A549 (cell line): ENCODE data around the gene OSBPL9.

Experiments
- BHLHE40 ChIP-seq: IDR thresholded peaks from 2 replicates; pipeline ENCODE4 v1.6.1; 2012; ENCODE audit warnings: low read depth, low read length, inconsistent platforms
- CEBPB ChIP-seq, 2 experiments: fragments of >200 bp in 1 of 2; sonication (Bioruptor Twin) in 1 of 2; formaldehyde crosslinking in 1 of 2; IDR thresholded peaks; 2 replicates each; pipeline ENCODE4 v1.6.1; 2012 to 2016
- GATA3 ChIP-seq: IDR thresholded peaks from 2 replicates; pipeline ENCODE4 v1.6.1; 2012; ENCODE audit warnings: borderline replicate concordance
- HDAC2 ChIP-seq: fragments of 200-600 bp; sonication (generic); IDR thresholded peaks from 2 replicates; pipeline ENCODE4 v1.6.1; 2016
- HEYL ChIP-seq: fragments of 250-450 bp; sonication (Bioruptor Pico); IDR thresholded peaks from 2 replicates; pipeline ENCODE4 v1.8.0; 2021; ENCODE audit warnings: mild to moderate bottlenecking, moderate library complexity
- TF ChIP-seq, protein P1 (sequence below): fragments of >200 bp; sonication (Bioruptor Twin); formaldehyde crosslinking; IDR thresholded peaks from 3 replicates; pipeline ENCODE4 v1.5.1; 2016

DNA sequence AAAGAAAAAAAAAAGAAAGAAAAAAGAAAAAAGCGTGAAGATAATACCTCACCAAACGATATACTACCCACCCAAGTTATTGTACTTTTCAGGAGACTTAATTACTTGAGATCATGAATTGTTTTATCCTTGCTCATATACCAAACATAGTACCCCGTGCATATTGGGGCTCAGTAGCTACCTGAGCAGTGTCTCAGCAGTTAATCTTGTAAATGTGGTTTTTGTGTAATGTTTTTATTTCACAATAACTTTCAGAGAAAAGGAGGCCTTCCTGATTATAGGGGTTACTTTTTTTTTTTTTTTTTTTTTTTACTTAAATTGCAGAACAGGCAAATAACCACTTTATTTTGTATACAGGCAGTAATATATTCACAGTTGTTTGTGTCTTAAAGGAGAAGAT lies 80.3 kb downstream of the OSBPL9 start:
- TF ChIP-seq HEYL (CRISPR knock-in tag): no peak
- no peak for TF ChIP-seq HDAC2
- TF ChIP-seq BHLHE40: no peak
- TF ChIP-seq CEBPB (IDR thresholded peaks at IDR 0.05): no peak
- TF ChIP-seq, protein P1, sequence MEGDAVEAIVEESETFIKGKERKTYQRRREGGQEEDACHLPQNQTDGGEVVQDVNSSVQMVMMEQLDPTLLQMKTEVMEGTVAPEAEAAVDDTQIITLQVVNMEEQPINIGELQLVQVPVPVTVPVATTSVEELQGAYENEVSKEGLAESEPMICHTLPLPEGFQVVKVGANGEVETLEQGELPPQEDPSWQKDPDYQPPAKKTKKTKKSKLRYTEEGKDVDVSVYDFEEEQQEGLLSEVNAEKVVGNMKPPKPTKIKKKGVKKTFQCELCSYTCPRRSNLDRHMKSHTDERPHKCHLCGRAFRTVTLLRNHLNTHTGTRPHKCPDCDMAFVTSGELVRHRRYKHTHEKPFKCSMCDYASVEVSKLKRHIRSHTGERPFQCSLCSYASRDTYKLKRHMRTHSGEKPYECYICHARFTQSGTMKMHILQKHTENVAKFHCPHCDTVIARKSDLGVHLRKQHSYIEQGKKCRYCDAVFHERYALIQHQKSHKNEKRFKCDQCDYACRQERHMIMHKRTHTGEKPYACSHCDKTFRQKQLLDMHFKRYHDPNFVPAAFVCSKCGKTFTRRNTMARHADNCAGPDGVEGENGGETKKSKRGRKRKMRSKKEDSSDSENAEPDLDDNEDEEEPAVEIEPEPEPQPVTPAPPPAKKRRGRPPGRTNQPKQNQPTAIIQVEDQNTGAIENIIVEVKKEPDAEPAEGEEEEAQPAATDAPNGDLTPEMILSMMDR: no peak
- TF ChIP-seq GATA3: no peak
